Fibroblast of skin of back (primary cell): ENCODE data around the gene ZC3H12D.

ENCODE experiments used
- DNase-seq: peaks from one replicate; pipeline ENCODE4 v3.0.0-alpha.2; 2013

The ZC3H12D gene

GRCh38 chr6:149409617-149410016, 75.2 kb downstream of the ZC3H12D start:
- no peak for DNase-seq

GRCh38 chr6:149405823-149406765, 78.7 kb downstream of the ZC3H12D start:
- no peak for DNase-seq

GRCh38 chr6:149403534-149403933, 81.3 kb downstream of the ZC3H12D start:
- DNase-seq = no peak

GRCh38 chr6:149400050-149400449, 84.8 kb downstream of the ZC3H12D start, which contains the start of gene SUMO4:
Gene SUMO4 (plus strand): TSS chr6:149400262. CDS start chr6:149400392, 130 bp downstream.
- DNase-seq = no peak

GRCh38 chr6:149397384-149397783, 87.4 kb downstream of the ZC3H12D start:
- no peak for DNase-seq
